ENCODE measurements around the gene ACOT11.
"Not testable (repeated sequence)": the region's sequence is repeated elsewhere in the genome, so short reads cannot be mapped to it uniquely, and the experiment has no call there.

Gene ACOT11

DNA sequence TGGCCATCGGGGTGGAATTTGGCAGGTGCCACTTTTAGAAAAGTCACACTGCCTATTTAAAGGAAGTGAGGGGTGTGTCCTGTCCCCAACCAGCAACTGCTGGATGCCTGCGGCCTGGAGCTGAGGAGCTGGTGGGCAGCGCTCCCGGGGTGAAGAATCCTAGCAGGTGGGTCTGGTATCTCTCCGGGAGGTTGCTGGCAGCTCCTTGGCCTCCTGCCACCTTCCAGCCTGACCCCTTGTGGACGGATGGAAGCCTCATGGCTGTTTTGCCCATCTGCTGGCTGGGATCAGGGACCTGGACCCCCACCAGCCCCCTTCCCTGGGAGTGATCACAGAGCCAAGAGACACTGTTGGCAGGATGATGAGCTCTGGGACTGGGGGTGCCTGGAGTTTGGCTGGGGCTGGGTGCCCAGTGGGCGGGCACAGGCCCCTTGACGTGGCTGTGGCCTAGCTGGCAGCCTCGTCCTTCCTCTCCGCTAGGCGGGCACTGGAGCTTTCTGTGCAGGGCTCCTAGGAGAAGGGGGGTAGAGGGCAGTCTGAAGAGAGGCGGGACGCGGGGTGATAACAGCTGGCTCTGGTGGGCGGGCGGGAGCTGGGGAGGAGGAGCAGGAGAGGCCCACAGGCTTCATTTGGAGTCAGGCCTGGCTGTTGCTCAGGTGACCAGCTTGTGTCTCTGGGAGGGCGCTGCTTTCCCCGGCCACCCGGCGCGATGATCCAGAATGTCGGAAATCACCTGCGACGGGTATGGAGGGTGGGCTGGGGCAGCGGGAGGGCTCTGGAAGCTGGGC, at the start of gene ACOT11:
TSS of gene ACOT11 (plus strand) at position 628 of the 788 bp plus-strand sequence. CDS start at position 710, 82 bp downstream.
- DNase-seq = no peak

DNA sequence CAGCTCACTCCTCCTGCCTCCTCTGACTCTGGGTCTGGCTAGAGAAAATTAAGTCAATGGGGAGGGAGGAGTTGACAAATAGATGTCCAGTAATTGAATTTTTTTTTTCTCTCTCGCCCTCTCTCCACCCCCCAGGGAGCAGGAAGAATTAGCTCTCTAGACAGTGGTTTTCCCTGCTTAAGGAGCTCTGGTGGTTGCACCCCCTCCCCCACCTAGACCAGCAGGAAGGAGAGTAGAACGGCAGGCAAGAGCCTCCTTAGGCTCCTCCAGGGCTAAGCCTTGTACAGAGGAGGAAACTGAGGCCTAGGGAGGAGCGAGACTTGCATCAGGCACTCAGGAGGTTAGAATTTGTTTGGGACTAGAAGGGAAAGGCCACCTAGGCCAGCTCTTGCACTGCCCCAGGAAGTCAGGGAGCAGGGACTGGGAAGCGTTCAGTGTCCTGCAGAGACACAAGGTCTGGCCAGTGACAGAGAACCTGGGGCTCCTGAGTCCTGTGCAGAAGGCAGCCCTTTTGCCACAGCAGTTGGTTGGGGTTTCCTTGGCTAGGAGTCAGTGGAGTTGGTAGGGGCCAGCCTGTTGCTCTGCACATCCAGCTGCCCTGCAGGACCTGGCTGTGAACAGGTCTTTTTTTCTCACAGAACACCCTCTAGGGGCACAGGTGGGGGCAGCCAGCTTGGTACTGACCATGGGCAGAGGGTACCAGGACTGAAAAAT, 49.5 kb upstream of the ACOT11 start:
- no peak for DNase-seq

DNA sequence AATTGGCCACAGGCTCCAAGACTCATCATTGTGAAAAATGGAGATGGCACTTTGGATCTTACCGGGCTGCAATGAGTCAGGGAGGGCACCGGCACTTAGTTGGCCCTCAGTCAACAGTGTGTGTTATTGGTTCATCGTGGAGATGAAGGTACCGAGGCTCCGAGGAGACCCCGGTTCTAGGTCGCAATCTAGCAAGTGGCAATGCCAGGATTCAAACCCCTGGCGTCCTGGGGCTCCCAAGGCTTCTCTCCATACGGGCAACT, 49.0 kb upstream of the ACOT11 start:
- DNase-seq = no peak

DNA sequence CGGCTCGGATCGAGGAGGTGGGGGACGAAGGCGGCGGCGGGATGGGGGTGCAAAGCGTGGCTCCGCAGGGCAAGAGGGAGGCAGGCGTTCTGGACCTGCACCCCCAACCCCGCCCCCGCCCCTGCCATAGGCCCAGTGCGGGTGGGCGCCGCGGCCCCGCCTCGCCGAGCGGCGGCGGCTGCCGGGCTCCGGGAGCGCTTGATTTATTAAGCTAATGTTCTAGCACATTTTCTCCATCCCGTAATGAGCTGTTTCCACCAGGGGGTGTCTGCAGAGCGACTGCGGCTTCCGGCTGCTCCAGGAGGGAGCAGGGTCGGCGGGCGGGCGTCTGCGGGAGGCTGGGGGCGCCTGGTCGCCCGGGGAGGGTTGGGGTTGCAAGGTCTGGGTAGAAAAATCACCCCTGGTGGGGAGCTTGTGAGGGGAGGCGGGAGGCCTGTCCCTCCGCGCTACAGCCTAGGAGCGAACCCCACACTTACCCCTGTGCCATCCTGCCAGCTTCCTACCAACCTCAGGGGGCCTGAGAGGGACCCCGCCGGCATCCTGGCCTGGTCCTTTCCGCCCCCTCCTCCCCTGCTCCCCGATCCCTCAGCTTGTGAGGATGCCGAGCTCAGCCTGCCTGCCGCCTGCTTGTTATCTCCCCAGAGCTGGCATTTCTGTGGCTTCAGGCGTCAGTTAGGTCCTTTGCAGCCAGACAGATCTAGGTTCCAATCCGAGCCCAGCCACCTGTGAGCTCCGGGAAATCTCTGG, 48.5 kb upstream of the ACOT11 start:
- no peak for DNase-seq

DNA sequence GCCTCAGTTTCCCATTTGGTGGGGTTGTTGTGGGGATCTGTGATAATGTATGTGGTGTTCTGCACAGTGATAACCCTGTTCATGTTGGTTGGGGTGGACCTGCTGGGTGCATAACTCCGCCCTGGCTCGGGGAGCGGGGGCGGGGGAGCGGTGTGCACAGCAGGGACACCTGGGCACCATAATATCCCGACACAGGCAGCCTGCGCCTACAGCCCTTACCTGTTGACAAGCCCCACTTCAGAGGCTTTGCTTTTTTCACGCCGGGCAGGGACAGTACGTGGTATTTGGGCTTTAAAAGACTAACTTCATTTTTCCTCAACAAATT, 48.0 kb upstream of the ACOT11 start:
- no peak for DNase-seq

DNA sequence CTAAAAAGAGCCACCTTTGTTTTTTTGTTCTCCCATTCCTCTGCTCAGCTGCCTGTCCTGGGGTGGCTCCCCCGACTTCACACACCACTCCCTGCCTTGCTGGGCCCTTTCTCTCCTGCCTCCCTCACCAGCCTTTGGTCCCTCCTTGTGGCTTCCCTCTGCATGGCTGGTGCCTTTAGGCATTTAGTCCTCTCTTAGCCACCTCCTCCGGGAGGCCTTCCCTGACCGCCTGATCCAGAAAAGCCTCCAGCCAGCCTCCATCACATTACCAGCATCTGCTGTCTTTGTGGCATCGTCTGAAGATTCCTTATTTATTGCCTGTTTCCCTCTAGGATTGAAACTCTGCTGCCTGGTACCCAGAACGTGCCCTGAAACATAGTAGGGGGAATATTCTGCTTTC, 46.2 kb upstream of the ACOT11 start:
- no peak for DNase-seq

DNA sequence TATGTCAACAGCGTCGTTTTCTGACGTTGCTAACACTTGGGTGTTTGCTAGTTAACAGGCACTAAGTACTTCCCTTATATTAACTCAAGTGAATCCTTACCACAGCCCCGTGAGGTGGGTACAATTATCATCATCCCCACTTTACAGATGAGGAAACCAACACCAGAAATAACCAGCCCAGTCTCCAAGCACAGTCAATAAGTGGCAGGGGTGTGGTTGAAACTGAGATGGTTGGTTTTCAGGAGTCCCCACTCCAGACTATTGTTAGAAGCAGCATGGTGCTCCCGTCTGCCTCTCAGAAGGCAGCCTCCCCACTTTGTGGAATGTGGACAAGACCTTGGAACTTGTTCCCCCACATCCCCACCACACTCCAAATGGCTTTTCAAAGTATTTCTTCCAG, 45.7 kb upstream of the ACOT11 start:
- DNase-seq = no peak

DNA sequence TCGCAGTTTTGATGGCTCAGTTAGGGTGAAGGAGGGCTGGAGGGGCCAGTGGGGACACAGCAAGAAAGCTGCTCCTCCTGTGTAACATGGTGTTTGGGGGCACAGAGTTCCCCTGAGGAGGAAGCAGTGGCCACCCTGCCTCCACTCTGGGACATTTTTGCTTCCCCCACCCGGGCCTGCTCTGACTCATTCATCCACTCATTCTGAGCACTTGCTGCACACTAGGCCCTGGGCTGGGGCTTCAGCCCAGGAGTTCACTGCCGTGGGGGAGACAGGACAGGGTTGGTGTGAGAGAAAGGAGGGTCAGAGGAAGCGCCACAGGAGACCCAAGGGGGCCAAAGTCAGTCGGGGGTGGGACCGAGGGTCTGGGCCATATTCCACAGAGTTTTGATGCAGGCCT, 41.4 kb upstream of the ACOT11 start:
- DNase-seq = no peak

DNA sequence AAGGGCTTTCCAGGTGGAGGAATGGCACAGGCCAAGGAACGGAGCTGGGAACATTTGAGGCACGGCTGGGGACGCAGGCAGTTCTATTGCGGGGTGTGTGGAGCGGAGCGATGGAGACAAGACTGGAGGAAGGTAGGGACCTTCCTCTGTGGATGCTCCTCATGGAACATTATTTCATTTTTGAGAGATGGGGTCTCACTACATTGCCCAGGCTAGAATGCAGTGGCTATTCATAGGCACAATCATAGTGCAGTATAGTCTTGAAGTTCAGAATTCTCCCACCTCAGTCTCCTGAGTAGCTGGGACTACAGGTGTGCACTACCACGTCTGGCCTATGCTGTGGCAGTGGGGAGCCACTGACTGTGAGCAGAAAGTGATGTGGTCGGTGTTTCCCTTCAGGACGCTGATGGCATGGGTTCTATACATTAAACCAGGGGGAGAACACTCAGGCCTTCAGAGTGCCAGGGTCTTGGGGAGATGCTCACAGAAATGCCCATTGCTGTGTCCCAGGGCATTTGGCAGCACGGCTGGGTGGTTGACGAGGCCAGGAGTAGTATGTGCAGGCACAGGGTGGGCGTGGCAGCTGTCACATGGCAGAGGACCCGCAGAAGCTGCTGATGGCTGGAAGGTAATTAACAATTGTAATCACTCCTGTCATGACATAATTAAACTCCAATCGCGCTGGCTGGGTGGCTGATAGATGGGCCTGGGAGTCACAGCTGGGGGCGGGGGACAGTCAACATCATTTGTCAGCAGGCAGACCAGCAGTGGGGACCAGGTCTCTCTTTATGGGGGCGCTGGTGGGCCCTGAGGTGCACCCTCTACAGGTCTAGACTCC, 40.8 kb upstream of the ACOT11 start:
- no peak for DNase-seq

DNA sequence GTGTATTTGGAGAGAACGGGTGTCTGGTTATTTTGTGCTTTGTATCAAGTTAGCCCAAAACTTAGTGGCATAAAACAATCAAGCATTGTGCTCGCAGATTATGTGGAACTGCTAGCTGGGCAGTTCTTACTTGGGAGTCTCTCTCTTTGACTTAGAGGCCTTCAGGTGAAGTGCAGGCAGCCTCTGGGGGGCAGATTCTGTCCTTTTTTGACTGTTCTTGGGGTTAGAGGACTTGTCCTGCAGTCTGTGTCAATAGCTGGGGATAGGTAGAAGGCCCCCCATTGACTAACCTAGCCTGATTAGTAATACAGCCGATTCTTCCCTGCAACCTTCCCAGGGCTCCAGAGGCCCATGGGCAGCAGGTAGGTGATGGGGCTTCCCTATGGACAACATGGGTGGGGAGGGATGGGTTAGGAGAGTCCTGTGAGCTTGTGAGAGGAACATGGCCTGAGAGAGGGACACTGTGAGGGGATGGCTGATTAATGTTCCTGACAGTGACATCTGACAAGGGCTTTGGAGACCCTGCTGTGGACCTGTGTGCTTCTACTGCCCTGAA, 37.2 kb upstream of the ACOT11 start:
- no peak for DNase-seq

DNA sequence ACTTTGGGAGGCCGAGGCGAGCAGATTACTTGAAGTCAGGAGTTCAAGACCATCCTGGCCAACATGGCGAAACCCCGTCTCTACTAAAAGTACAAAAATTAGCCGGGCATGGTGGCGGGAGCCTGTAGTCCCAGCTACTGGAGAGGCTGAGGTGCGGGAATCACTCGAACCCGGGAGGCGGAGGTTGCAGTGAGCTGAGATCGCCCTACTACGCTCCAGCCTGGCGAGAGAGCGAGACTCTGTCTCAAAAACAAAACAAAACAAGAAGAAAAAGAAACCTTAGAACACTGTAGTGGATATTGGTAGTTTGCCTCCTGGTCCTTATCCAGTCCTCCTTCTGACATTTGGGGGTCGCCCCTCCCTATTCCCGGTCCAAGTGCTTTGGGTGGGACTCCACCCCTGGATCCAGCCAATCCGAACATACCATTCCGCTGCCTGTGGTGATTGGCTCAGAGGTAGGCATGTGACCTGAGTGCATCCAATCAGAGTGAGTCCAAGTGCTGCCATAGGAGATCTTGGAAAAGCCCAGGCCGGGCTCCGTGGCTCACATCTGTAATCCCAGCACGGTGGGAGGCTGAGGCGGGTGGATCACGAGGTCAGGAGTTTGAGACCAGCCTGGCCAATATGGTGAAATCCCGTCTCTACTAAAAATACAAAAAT, 34.0 kb upstream of the ACOT11 start:
- DNase-seq = not testable (repeated sequence)

DNA sequence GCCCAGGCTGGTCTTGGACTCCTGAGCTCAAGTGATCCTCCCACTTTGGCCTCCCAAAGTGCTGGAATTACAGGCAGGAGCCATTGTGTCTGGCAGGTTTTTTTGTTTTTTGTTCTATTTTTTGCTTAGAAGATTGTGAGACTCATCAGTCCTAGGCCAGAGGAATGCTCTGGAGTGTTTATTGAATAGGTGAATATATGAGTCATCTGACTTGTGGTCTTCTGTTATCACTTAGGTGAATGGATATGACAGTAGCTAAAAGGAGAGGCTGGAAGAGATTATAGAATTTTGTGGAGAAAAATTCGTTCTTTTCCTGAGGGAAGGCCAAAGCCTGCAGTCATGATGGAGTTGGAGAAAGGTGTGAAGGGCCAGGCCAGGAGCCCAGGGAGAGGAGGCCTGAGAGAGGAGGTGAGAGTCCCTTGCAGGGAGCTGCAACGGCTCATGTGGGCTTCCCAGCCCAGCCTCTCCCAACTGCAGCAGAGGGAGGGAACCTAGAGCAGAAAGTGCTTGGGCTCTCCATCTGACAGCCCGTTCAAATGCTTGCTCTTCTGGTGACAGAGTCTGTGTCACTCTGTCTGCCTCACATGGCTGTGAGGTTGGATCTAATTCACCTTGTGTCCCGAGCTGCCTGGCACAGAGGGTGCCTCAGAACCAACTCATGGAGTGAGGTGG, 31.6 kb upstream of the ACOT11 start:
- no peak for DNase-seq

DNA sequence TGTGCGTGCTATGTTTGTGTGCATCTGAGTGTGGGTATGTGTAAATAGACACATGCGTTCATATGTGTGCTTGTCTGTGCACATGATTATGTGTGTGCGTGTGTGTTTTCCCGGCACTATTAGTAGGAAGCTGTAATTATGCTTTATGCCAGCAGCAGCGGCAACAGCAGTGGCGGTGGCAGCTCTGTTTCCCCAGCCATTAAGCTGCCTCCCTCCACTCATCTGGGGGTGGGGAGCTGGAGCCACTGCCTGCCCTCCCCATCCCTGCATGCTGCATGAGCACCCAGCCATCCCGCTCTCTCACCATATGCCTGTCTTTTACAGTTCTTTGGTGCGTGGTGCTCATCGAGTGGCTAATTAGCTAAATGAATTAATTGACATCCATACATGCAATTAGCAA, 30.5 kb upstream of the ACOT11 start:
- no peak for DNase-seq

DNA sequence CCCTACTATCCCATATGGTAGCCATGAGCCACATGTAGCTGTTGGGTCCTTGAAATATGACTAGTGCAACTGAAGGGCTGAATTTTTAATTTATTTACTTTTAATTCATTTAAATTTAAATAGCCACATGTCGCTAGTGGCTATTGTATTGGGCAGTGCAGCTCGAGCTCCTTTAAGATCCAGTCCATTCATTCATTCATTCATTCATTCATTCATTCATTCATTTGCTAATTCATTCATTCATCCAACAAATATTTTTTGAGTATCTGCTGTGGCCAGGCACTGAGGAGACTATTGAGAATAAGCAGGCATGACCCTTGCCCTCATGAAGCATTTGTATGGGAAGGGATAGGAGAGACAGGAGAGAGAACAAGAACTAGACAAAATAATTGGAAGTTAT, 29.5 kb upstream of the ACOT11 start:
- DNase-seq = no peak

DNA sequence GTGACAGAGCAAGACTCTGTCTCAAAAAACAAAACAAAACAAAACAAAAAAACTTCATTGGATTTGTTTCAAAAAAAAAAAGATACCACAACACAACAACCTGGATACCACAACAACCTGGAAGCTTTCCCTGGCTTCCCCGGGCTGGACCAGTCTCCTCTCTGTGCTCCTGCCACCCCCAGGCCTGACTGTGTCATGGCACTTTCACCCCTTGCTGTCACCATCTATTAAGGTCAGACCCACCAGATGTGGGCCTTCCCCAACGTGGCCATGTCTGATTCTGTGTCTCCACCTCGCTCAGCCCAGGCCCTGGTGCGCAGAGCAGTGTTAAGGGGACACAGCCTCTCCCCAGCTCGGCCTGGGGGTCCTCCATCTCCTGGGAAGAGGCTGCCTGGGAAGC, 28.3 kb upstream of the ACOT11 start:
- DNase-seq = no peak

DNA sequence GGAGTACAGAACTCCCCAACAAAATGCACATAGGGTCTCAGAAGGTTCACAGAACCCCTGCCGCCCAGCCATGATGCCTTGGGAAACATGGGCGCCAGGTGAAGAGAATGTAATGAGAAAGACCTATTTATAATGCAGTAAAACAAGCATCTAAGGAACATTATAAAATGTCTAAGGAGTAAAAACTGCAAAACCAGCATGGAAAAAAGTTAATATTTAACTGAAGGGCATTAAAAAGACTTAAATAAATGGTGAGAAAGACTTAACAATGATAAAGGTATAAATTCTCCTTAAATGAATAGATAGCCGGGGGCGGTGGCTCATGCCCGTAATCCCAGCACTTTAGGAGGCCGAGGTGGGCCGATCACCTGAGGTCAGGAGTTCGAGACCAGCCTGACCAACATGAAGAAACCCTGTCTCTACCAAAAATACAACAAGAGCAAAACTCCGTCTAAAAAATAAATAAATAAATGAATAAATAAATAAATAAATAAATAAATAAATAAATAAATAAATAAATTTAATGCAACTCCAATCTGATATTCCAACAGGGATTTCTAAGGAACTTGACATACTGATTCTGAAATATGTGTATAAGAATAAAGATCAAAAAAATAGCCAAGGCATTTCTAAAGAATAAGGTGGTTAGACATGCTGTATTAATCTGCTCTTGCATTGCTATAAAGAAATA, 27.3 kb upstream of the ACOT11 start:
- DNase-seq = no peak

DNA sequence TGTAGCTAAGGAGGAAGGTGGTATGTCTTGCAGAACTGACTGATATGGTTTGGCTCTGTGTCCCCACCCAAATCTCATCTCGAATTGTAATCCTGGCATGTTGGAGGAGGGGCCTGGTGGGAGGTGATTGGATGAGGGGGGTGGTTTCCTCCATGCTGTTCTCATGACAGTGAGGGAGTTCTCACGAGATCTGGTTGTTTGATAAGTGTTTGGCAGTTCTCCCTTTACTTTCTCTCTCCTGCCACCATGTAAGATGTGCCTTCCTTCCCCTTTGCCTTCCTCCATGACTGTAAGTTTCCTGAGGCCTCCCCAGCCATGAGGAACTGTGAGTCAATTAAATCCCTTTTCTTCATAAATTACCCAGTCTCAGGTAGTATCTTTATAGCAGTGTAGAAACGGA, 21.5 kb upstream of the ACOT11 start:
- DNase-seq = not testable (repeated sequence)

DNA sequence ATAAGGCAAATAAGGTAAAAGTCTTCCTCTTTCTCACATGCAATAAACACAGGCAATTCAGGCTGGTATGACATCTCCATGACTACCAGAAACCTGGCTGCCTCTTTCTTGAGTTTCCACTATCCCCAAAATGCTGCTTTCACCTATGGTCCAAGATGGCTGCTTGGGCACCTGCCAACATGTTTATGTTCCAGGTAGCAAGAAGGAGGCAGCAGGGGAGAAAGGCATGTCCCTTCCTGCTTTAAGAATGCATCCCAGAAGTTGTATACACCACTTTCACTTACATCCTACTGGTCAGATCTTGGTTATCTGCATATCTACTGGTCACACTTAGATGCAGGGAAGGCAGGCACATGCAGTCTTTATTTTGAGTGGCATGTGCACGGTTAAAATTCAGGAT, 19.4 kb upstream of the ACOT11 start:
- DNase-seq = no peak

DNA sequence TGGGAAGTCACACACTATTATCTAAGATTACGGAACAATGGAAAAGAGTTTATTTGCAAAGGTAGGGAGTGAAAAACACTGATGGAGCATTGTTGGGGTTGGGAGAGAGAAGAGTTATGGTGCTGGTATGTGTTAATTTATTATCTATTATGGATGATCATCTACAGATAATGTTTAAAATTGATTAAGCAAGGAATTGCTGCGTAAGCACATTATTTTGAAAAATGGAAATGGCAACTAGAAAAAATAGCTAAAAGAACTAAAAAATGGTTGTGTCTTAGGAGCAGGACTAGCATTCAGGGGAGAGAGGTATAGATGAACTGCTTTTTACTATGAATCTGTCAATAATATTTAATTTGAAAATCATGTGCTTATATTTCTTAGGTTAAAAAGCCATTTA, 16.0 kb upstream of the ACOT11 start:
- no peak for DNase-seq

DNA sequence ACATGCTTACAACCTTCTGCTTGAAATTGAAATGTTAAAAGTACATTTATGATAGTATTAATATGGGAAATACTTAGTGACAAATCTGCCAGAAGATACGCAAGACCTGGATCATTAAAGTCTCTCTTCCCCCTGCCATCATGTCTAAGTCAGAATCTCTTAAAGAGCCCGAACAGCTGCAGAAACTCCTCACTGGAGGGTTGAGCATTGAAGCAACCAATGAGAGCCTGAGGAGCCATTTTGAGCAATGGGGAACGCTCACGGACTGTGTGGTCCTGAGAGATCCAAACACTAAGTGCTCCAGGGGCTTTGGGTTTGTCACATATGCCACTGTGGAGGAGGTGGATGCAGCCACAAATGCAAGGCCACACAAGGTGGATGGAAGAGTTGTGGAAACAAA, 11.4 kb upstream of the ACOT11 start:
- DNase-seq = not testable (repeated sequence)

DNA sequence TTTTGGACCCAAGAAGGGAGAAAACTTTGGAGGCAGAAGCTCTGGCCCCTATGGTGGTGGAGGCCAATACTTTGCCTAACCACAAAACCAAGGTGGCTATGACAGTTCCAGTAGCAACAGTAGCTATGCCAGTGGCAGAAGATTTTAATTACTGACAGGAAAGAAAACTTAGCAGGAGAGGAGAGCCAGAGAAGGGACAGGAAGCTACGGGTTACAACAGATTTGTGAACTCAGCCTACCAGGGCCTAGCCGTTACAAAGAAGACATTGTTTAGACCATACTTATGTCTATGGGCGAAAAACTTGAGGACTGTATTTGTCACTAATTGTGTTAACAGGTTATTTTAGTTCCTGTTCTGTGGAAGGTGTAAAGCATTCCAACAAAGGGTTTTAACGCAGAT, 10.4 kb upstream of the ACOT11 start:
- no peak for DNase-seq

Data from activated CD4-positive, CD25-positive, alpha-beta regulatory T cell (primary cell).